ENCODE measurements around the gene TSPAN9.

Gene TSPAN9

GRCh38 chr12:3283137-3283680 is 206.0 kb downstream of the TSPAN9 start:
- DNase-seq, result no peak

DNA sequence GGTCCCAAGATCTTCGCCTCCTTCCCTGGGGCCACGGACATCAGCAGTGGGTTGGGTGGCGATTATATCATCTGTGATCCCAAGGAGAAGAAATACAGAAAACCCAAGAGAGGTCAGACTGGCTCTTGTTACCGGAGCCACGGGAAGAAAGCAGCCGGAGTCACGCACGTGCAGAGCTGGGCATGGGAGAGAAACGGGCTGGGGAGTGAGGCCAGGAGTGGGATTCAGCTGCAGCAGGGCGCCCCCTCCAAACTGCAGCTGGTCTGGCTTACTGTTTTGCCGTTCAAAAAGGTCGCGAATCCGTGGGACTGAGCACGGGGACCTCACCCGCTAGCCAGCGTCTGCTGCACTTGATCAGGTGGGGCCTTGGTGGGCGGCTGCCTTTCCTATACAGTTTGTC is 207.2 kb downstream of the TSPAN9 start:
- no peak for DNase-seq

DNA sequence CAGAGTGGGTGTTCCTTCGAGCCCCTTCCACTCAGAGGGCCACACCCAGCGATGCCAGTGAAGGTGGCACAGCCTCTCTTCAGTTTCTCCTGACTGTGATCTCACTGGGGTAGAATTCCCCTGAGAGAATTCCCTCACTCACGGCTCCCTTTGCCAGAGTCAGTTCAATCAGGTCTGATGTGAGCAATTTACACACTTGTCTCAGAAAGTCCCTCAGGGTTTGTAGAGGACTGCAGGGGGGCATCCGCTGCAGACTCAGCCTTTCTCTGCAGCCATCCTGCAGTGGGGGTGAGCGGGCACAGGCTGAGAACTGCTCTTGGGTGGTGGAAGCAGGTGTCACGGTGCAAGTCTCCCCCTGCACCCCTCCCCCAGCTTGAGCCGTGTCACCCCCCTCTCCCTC is 208.4 kb downstream of the TSPAN9 start:
- no peak for DNase-seq

DNA sequence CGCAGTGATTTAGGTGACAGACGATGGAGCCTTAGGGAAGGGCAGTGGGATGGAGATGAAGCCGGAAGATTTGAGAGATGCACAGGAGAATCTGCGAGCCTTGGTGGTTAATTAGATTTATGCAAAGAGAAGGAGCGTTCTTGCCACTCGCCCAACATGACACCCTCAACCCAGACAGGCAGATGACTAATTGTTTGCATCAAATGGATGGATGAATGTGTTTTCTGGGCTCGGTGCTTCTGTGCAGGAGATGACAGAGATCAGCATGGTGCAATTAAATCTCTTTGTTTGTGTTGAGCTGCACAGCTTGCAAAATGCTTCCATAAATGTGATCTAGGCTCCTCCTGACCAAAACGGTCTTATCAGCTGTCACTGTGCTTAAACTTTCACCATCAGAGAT is 211.5 kb downstream of the TSPAN9 start:
- no peak for DNase-seq

DNA sequence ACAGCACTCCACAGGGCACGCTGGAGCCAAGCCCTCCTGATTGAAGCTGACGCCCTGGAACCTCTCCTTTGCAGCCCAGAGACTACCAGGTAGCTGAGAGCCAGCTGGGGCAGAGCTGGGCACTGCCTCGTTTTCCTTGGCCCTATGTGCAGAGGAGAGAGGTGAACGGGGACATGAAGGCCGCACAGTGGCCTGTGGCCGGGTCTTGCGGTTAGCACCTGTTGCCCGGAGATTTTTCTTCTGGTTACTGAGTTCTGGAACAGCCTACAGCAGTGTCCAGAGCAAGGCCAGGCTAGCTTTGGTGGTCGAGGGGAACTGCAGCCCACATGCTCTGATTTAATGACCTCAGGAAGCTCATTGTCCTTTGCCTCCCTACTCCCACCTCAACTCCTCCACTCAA is 212.5 kb downstream of the TSPAN9 start:
- DNase-seq, result no peak

GRCh38 chr12:3291939-3292338 is 214.8 kb downstream of the TSPAN9 start:
- no peak for DNase-seq

DNA sequence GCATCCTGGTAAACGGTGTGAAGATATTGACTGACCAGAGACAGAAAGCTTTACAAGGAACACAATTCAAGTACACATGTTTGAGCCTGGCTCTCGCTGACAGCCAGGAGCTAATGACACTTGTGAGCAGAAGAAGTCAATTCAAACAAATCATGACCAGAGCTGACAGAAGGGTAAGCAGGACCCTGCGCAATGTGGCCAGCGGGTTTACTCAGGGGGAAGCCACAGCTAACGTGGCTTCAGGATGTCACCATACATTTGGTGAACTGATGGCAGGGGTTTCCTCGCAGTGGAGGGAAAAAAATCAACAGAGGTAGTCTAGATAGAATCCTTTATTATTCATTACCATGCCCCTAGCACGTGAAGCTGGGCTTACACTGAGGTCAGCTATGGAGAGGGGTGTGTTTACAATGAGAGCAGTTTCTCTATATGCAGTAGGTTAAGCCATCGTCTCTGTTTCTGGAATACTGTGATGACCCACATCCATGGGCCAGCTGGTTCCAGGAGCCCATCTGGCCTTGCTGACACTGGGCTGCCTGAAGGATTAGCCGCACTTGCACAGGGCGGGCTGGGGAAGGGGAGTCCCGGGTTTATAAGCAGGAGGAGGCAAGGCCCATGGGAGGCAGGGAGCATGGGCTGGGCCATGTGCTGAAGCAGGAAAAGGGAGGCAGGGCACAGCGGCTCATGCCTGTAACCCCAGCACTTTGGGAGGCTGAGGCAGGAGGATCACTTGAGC is 215.7 kb downstream of the TSPAN9 start:
- DNase-seq, result no peak

DNA sequence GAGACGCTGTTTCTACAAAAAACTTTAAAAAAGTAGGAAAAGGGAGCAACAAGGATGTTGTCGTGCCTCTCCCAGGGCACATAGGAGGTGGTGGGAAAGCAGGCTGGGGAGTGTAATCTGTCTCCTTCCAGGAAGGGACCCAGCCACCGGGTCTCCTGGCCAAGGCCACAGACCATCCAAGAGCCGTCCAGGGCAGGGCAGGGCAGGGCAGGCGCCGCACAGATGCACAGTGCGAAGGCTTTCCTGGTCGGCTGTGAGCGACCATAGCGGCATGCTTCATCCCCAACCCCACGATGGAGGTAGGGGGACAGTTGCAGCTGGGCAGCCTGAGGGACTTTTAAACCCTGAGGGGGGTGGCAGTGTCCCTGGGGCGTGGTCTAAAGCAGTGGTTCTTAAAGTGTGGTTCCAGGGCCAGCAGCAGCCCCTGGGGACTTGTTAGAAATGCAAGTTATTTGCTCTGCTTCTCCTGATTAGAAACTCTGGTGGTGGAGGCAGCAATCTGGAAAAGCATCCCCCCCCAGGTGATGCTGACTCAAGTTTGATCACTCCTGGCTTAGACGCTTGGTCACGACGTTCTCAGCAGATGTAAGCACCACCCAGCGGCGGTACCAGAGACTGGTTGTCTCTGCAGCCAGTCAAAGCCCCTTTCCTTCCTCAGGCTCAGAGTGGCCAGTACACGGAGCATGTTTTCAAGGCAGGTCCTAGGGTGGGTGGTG is 216.4 kb downstream of the TSPAN9 start:
- DNase-seq, result no peak

DNA sequence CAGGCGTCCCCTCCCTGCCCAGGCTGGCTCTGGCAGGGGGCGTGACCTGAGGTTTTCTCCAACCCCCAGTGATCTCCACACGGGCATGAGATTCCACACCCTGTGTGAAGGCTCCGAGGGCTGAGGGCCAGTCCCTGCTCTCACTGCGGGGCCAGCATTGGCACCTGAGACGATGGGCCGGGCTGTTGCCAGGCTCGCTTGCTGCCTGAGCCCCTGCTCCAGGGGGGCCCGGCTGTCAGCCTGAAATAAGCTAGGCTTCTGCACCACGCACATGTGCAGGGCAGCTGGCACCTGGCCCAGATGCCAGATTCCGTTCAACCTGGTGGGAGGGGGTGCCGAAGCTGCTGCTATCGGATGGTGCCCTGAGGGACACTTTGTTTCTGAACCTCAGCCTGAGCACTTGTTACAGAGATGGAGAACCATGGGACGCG is 217.3 kb downstream of the TSPAN9 start:
- DNase-seq, result no peak

GRCh38 chr12:3295225-3295624 is 218.0 kb downstream of the TSPAN9 start:
- no peak for DNase-seq

- no peak for DNase-seq
Observed at GRCh38 chr12:3295646-3296408, 218.6 kb downstream of the TSPAN9 start.

- no peak for DNase-seq
Observed at GRCh38 chr12:3296409-3296701, 219.2 kb downstream of the TSPAN9 start.

DNA sequence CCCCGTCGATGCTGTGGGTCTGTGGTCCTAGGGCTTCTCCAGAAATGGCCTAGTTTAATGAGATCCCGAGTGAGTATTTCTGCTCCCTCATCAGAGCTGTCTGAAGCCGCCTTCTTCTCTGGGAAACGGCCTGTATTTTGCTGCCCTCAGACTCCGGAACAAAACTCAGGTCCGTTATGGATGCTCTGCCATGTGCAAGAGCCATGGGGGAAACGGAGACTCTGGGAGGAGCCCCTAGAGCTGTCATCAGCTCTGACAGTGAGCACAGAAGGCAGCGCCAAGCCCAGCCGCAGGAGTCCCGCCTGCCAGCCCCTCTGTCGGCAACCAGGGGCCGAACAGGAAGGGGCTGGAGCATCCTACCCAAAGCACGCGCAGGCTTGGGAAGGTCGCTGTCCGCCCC is 221.4 kb downstream of the TSPAN9 start:
- DNase-seq, result no peak

DNA sequence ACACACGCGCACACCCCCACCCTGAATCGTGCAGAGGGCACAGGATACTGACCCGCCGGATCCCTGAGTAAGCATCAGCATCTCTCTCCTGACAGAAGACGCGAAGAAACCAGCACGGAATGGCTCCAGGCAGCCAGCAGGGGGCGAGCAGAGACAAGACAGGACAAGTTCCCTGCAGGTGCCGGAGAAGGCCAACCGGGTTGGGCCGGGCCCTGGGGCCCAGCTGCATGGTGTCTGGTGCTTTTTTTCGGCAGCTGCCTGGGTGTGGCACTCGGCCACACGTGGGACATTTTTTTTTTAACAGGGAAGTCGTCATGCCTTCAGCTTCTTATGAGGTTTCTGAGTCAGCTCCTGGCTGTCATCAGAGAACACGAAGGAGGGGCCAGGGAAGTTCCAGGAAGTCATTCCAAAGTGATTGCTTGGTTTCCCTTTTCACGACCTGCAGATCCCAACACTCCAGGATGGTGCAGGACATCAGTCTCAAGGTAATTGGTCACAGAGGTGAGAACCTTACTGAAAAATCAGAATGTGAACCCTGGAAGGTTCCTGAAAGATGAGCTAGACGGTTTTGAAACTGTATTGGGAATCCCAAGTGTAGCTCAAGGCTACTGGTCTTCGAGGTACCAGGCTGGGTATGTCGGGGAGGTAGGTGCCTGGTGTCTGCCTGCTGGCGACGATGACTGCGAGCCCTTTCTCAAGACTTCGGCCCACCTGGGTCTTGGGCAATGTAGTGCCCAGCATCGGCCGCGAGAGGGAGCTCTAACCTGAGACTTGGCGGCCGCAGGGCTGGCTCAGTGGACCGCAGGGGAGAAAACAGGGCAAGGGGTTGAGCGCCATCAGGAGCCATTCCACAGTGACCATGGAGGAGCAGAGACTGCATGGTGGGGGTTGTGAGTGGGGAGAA is 223.0 kb downstream of the TSPAN9 start:
- peak; percentile 88 for DNase-seq

GRCh38 chr12:3300833-3301401 is 223.7 kb downstream of the TSPAN9 start:
- DNase-seq, result no peak

- DNase-seq, result no peak
Observed at GRCh38 chr12:3302401-3303041, 225.3 kb downstream of the TSPAN9 start.

DNA sequence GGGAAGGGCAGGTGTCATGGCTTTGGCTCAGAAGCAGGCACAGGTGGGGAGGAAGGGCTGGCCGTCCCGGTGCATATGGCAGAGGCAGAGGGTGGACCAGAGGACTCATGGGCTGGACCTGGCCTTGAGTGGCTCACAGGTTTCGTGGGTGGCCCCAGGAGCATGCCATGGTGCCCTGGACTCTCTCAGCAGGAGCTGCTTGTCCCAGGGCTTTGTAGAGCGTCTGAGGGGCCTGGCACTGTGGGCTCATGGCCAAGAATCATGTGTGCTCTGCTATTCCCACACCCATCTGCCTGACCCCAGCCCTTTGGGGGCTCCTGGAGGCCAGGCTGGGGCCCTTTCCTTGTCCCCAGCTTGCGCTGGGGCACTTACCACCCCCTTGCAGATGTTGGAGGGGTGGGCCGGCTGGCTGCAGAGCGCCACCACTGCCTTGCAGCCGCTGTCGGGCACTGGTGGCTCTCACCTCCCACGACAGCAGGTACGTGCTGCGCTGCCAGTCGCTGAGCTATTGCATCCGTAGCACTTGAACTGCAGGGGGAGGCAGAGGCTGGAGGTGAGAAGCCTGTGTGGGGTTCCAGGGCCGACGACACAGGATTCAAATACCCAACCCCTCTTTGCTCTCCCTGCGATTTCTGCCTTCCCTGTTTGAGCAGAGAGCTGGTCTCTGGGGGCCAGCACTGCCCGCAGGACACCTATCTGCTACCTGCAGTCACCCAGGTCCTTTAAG is 226.4 kb downstream of the TSPAN9 start:
- DNase-seq, result no peak

DNA sequence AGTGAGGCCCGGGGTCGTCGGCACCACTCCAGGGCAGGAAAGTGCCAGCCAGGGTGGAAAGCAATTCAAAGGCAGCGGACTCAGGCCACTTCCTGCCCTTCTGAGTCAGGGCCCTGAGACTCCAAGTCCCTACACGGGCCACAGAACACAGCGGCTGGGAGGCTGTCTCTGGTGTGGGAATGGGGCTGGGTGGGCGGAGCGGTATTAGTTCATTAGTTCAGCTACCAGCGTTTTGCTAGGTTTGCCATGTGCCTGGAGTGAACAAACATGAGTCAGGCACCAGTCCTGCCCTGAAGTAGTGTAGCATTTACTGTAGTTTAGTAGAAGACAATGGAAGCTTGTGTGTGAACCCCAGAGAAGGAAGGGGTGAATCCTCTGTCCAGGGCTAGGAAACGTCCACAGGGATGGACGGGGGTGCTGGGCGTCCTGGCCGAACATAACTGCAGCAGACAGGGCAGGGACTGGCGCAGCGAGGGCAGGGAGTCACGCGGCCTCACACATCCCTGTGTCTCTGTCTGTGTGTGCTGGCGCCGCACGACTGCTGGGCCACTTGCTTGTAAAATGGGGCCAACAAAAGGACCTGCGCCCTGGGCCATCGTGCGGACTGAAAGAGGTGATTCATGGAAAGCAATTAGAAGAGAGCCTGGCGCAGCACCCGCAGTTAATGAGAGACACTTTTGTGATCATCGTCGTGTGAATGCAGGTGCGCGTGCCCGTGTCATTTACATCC is 227.4 kb downstream of the TSPAN9 start:
- DNase-seq, result no peak

DNA sequence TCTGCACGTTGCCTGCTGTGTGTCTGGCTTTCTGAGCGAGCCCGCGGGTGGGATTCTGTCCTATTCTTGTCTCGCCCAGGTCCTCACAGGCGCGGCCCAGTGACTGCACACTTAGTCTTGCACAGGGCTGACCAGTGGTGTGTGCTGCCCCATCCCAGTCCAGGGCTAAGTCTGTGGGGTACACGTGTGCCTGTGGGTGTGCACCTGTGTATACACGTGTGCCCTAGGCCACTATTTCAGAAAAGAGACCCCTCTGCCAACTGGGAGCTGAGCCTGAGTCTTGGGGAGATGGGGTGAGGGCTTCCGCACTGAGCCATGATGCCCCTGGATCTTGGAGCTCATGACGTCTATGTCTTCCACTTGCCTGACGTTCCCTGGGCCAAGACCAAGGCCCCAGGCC is 228.3 kb downstream of the TSPAN9 start:
- no peak for DNase-seq

- DNase-seq, result no peak
Observed at GRCh38 chr12:3305904-3306619, 228.9 kb downstream of the TSPAN9 start.
